ENCODE data around the gene MACROD1.
"Not testable (repeated sequence)": the region's sequence is repeated elsewhere in the genome, so short reads cannot be mapped to it uniquely, and the experiment has no call there.

The MACROD1 gene

GRCh38 chr11:63970902-63971301 lies 195.0 kb downstream of the MACROD1 start:
- DNase-seq (ENCODE audit: low read depth) = no peak
- TF ChIP-seq, protein P1, sequence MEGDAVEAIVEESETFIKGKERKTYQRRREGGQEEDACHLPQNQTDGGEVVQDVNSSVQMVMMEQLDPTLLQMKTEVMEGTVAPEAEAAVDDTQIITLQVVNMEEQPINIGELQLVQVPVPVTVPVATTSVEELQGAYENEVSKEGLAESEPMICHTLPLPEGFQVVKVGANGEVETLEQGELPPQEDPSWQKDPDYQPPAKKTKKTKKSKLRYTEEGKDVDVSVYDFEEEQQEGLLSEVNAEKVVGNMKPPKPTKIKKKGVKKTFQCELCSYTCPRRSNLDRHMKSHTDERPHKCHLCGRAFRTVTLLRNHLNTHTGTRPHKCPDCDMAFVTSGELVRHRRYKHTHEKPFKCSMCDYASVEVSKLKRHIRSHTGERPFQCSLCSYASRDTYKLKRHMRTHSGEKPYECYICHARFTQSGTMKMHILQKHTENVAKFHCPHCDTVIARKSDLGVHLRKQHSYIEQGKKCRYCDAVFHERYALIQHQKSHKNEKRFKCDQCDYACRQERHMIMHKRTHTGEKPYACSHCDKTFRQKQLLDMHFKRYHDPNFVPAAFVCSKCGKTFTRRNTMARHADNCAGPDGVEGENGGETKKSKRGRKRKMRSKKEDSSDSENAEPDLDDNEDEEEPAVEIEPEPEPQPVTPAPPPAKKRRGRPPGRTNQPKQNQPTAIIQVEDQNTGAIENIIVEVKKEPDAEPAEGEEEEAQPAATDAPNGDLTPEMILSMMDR (conservative IDR thresholded peaks at IDR 0.05; ENCODE audit: low read length) = no peak
- no peak overlapping the region for H3K4me3 ChIP-seq (ENCODE audit: low read length)

DNA sequence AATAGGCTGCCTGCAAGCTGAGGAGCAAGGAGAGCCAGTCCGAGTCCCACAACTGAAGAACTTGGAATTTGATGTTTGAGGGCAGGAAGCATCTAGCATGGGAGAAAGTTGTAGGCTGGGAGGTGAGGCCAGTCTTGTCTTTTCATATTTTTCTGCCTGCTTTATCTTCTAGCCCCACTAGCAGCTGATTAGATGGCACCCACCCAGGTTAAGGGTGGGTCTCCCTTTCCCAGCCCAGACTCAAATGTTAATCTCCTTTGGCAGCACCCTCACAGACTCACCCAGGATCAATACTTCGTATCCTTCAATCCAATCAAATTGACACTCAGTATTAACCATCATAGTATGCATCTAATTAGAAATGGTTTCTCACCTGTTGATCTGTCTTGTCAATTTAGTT lies 196.5 kb downstream of the MACROD1 start:
- no peak overlapping the region for H3K4me3 ChIP-seq (ENCODE audit: low read length)
- DNase-seq (ENCODE audit: low read depth) = no peak
- TF ChIP-seq, protein P1 (conservative IDR thresholded peaks at IDR 0.05; ENCODE audit: low read length) = no peak

- H3K4me3 ChIP-seq (ENCODE audit: low read length) = no peak overlapping the region
- DNase-seq (ENCODE audit: low read depth) = no peak
- TF ChIP-seq, protein P1 (conservative IDR thresholded peaks at IDR 0.05; ENCODE audit: low read length) = no peak
These were observed 199.5 kb downstream of the MACROD1 start for GRCh38 chr11:63966444-63966843.

GRCh38 chr11:63963895-63964294 lies 202.0 kb downstream of the MACROD1 start:
- not testable (repeated sequence) for H3K4me3 ChIP-seq (ENCODE audit: low read length); DNase-seq (ENCODE audit: low read depth)

DNA sequence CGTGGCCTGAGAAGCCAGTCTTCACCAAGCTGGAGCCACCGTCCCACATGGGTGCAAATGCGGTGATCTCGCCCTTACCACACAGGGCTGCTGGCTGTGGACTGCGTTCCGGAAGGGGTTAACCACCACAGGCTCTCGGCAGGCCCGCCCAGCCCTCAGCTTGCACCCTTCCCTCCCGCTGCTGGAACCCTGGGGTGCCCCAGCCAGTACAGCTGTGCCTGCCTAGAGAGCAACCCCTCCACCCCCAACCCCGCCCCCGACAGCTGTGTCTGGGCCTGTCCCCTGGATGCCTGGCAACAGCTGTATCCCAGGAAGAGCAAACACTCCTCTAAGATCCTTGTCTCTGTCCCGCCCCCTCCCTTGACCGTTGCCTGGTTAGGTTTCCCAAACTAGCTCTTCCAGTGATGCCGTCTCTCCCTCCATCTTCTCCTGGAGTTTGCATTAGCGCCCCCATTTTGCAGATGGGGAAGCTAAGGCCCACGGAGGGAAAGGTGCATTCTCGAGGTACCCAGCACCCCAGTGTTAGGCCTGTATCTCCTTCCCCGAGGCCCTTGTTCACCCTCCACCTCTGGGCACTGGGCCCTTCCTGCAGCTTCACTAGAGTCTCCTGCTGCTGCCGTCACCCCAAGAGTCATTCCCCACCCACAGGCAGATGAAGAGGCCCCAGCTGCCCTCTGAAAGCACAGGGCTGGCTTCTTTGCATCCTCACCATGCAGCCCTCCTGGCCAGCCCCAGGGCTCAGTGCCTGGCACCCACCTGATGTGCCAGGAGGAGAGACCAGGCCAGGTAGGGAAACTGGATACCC lies 204.1 kb downstream of the MACROD1 start:
- peak; percentile 68 for DNase-seq (ENCODE audit: low read depth)
- no peak overlapping the region for H3K4me3 ChIP-seq (ENCODE audit: low read length)
- TF ChIP-seq, protein P1 (conservative IDR thresholded peaks at IDR 0.05; ENCODE audit: low read length) = no peak

DNA sequence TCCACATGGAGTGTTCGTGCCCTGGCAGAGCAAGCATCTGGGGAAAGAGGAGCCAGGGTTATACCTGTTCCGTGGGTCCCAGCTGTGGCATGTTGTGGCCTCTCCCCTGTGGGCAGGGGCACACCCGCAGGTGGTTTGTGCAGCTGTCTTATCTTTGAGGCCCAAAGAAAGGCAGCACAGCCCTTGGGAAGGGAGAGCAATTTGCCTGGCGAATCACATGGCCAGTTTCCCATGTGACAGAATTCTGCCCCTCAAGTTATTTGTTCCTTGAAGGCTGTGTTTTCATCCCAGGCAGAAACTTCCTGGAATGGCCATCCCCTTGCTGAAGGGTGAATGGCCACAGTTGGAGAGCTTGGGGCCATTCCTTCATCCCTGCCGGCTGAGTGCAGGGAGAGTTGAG lies 207.9 kb downstream of the MACROD1 start:
- TF ChIP-seq, protein P1 (conservative IDR thresholded peaks at IDR 0.05; ENCODE audit: low read length) = no peak
- H3K4me3 ChIP-seq (ENCODE audit: low read length) = no peak overlapping the region
- DNase-seq (ENCODE audit: low read depth) = no peak

DNA sequence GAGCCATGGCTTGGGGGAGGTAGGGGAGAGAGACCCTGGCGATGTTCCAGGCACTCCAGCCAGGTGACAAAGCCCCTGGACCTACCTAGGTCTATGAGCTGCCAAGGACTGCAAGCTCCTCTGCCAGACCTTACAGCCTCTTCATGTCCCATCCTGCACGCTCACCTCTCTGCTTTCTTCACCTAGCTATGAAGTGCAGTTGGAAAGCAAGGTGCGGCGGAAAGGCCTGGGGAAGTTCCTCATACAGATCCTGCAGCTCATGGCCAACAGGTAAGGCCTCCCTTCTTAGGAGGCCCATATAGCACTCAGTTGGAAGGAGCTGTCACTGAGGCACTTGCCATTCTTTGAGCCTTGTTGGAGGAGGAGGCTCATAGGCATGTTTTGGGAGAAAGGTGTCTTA lies 213.3 kb downstream of the MACROD1 start:
- no peak for DNase-seq (ENCODE audit: low read depth)
- TF ChIP-seq, protein P1 (conservative IDR thresholded peaks at IDR 0.05; ENCODE audit: low read length) = no peak
- no peak overlapping the region for H3K4me3 ChIP-seq (ENCODE audit: low read length)
